Testis (tissue), 3 donors: ENCODE data around the gene PFN2. TPM values are rescaled to one million over a fixed set of nuclear protein-coding genes. Genes with fewer than 3 reads are reported as not detected.

ENCODE experiments used
- DNase-seq: peaks from one replicate; pipeline ENCODE4 v3.0.0-alpha.2; 2019
- H3K27ac ChIP-seq, 2 donors: fragments of 200-600 bp; sonication (generic); one replicate each; pipeline ENCODE4 v1.5.1; 2019
- H3K27me3 ChIP-seq: fragments of 200-600 bp; sonication (generic); one replicate; pipeline ENCODE4 v1.5.1; 2019
- H3K36me3 ChIP-seq: fragments of 200-600 bp; sonication (generic); one replicate; pipeline ENCODE4 v1.5.1; 2017; ENCODE audit warnings: low read depth; ENCODE audit errors: missing control alignments
- H3K4me1 ChIP-seq: fragments of 200-600 bp; sonication (generic); one replicate; pipeline ENCODE4 v1.5.1; 2019
- H3K4me3 ChIP-seq, 2 donors: fragments of 200-600 bp; sonication (generic); one replicate each; pipeline ENCODE4 v1.5.1; 2017 to 2019
- H3K9me3 ChIP-seq: fragments of 200-600 bp; sonication (generic); one replicate; pipeline ENCODE4 v1.5.1; 2017
- POLR2A ChIP-seq: fragments of 450-650 bp; IDR thresholded peaks from one replicate; pipeline ENCODE4 v1.6.1; 2017; ENCODE audit warnings: antibody characterized with exemption, mild to moderate bottlenecking, moderate library complexity
- WGBS, 2 donors: methylation state at CpG; one replicate each; pipeline ENCODE4 v1.1.5; 2018; 5-methylcytosine and 5-hydroxymethylcytosine counted together
- intact Hi-C: fragments of 100-400 bp; cut with DNase I; formaldehyde crosslinking; loops from one replicate; pipeline ENCODE4 v1.15.1; 2023; ENCODE audit warnings: low total_unique reads
- polyA plus RNA-seq: library from polyadenylated mRNA; stranded (reverse); fragments of 350-450 nt; fragmentation: Illumina TruSeq; extraction: RNeasy Lipid Tissue Mini Kit (QIAGEN cat#74804); gene quantifications from one replicate; pipeline ENCODE4 v1.2.3, GENCODE V29; 2014; ENCODE audit warnings: low read depth, low replicate concordance; ENCODE audit not compliant: insufficient read depth
- total RNA-seq, 2 donors: library from RNA; depleted of rRNA; stranded (reverse); fragments of >200 nt; gene quantifications; one replicate each; pipeline ENCODE4 v1.2.3, GENCODE V29; 2016
- TF ChIP-seq, protein P1 (sequence below), 3 experiments: fragments of 450-650 bp in 2 of 3; fragments of 200-600 bp in 1 of 3; sonication (generic) in 1 of 3; IDR thresholded peaks; one replicate each; pipeline ENCODE4 v1.5.1; 2016 to 2019; ENCODE audit warnings: antibody characterized with exemption in 3 of 3, mild to moderate bottlenecking in 2 of 3, moderate library complexity in 1 of 3

The PFN2 gene
- total and polyA plus RNA-seq, 3 donors from 2014 or later = 54.3 to 69.1 (median 63.8) TPM

DNA sequence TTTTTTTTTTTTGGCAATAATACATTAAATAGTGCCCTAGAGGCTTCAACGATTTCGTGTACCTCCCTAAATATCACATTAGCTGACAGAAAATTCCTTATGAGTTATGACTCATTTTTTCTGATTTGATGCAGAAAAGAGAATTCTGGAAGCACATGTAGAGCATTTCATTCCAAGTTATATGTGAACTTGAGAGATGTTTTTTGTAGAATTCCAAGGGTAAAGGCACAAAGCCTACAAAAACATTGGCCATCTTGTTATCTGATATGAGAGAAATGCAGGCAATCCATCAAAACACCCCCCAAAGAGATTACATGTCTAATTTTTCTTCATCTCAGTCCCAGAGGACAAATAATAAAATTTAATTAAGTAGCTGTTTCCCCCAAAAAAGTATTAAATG, 6.7 kb upstream of the PFN2 start:
- intact Hi-C loops = loop anchor here (10.0 kb wide), 1 partner anchor 207 kb away; no protein-coding TSS in a partner anchor
- H3K27me3 ChIP-seq = no peaks in the 10 kb centered on the region
- H3K36me3 ChIP-seq = no peaks in the 10 kb centered on the region
- no peak overlapping the region for H3K4me3 ChIP-seq
- H3K4me1 ChIP-seq = no peaks in the 10 kb centered on the region
- no peak overlapping the region for H3K27ac ChIP-seq
- no peak for TF ChIP-seq POLR2A
- TF ChIP-seq, protein P1, sequence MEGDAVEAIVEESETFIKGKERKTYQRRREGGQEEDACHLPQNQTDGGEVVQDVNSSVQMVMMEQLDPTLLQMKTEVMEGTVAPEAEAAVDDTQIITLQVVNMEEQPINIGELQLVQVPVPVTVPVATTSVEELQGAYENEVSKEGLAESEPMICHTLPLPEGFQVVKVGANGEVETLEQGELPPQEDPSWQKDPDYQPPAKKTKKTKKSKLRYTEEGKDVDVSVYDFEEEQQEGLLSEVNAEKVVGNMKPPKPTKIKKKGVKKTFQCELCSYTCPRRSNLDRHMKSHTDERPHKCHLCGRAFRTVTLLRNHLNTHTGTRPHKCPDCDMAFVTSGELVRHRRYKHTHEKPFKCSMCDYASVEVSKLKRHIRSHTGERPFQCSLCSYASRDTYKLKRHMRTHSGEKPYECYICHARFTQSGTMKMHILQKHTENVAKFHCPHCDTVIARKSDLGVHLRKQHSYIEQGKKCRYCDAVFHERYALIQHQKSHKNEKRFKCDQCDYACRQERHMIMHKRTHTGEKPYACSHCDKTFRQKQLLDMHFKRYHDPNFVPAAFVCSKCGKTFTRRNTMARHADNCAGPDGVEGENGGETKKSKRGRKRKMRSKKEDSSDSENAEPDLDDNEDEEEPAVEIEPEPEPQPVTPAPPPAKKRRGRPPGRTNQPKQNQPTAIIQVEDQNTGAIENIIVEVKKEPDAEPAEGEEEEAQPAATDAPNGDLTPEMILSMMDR (IDR thresholded peaks at IDR 0.05) = no peak
- H3K9me3 ChIP-seq = no peaks in the 10 kb centered on the region
- no peak for DNase-seq
- 45 to 46% methylated on average over 2 of the region's 2 CpGs for WGBS, 2 donors

DNA sequence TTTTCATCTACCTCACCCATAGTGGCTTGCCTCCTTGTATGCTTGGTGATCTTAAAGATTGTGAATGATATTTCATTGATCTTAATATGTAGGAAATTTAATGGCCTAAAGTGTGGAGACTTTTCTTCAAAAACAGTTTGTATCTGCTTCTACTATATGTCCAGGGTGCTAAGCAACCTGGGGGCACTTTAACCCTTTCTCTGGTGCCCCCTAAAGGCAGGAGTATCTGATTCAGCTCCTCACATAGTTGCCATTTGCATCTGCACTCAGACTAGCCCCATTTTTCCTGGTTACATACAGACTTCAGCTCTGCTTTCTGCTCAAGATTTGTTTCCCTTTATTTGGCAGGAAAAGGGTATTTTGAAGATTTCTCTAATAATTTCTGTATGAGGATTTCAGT, 5.2 kb upstream of the PFN2 start:
- H3K4me3 ChIP-seq = no peak overlapping the region
- no peak for DNase-seq
- H3K36me3 ChIP-seq = no peaks in the 10 kb centered on the region
- intact Hi-C loops = loop anchor here (10.0 kb wide), 1 partner anchor 209 kb away; no protein-coding TSS in a partner anchor
- H3K27ac ChIP-seq = no peak overlapping the region
- no peak for TF ChIP-seq POLR2A
- TF ChIP-seq, protein P1 (IDR thresholded peaks at IDR 0.05) = no peak
- H3K4me1 ChIP-seq = no peaks in the 10 kb centered on the region
- no peaks in the 10 kb centered on the region for H3K27me3 ChIP-seq
- H3K9me3 ChIP-seq = no peaks in the 10 kb centered on the region

DNA sequence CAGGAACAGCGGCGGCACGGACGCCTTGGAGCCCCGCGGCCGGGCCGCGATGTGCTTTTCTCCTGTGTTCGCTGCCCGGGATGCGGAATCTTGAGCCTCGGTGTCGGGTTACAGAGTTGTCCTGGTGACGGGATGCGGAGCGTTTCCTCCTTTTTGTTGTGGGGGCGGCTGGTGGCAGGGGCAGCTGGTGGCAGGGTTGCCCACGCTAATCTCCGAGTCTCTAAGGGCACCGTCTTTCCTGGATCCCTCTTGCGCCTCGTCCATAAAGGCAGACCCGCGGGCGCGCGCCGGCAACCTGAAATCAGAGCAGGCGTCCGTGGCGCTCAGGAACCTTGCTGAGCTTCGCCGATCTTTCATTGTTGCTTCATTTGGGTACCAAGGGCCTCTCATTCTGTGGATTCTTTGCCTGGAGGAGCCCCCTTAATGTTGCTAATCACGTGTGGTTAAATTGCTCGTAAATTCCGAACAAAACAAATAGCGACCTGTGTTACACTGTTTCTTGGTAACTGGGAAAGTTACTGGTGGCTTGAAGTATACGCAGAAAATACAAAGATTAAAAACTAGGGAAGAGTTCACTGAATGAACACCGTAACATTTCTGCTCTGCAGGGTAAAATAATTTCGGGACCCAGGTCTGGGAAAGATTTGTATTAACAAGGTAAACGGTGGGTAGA, 844 bp upstream of the PFN2 start:
- intact Hi-C loops = loop anchor here (10.0 kb wide), 1 partner anchor 213 kb away; no protein-coding TSS in a partner anchor
- WGBS, 2 donors = 0 to 1% methylated on average over 19 to 28 of the region's 42 CpGs
- H3K36me3 ChIP-seq = no peaks in the 10 kb centered on the region
- H3K4me1 ChIP-seq = peaks cover 5% of the 10 kb centered on the region
- TF ChIP-seq POLR2A = no peak
- TF ChIP-seq, protein P1 (IDR thresholded peaks at IDR 0.05) = no peak
- peak; percentile 87 for DNase-seq
- H3K9me3 ChIP-seq = no peaks in the 10 kb centered on the region
- no peaks in the 10 kb centered on the region for H3K27me3 ChIP-seq
- H3K4me3 ChIP-seq = peak overlapping the region; percentile 78 to 87
- peak overlapping the region; percentile 90 to 94 for H3K27ac ChIP-seq

DNA sequence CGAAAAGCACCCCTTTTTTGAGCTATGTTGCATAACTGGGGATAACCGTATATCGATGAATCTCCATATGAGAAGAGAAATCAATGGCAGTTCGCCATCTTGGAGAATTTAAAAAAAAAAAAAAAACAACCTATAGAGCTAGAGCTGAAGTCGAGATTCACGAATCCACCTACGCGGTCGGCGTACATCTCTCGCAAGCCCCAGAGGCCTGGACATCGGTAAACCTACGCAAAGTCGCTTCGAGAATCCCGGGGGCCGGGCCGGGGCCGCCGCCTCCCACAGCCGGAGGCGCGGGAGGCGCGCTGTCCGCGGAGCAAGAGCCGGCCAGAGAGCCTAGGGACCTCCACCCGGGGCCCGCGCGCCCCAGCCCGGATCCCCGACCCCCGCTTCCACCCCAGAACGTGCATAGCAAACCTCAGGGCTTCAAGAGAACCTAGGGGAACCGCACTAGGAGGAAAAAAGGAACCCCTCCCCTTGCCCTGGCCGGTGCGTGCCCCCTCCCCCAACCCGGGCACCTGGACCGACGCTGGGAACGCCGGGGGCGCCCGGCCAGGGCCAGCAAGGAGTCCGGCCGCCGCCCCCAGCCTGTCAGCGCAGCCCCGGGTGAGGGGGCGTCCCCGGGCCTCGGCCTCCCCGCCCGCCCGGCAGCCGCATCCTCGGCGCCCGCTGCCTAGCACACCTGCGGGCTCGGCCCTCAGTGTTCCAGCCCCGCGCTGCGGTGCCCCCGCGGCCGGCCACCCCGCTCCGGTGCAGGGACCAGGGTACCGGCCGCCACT, 567 bp downstream of the PFN2 start:
- no peaks in the 10 kb centered on the region for H3K36me3 ChIP-seq
- TF ChIP-seq, protein P1 (IDR thresholded peaks at IDR 0.05) = no peak
- no peak for TF ChIP-seq POLR2A
- H3K9me3 ChIP-seq = no peaks in the 10 kb centered on the region
- intact Hi-C loops = loop anchor here (10.0 kb wide), 1 partner anchor 215 kb away; no protein-coding TSS in a partner anchor
- H3K4me1 ChIP-seq = peaks cover 5% of the 10 kb centered on the region
- WGBS, 2 donors = 1% methylated on average over 28 to 43 of the region's 73 CpGs
- peak overlapping the region; percentile 78 to 87 for H3K4me3 ChIP-seq
- H3K27ac ChIP-seq = peak overlapping the region; percentile 90 to 94
- H3K27me3 ChIP-seq = no peaks in the 10 kb centered on the region
- peak; percentile 93 for DNase-seq
